Chondrocyte (in vitro differentiated cells): Measurements from ENCODE around the gene ATP6V0A4. TPM values are rescaled to one million over a fixed set of nuclear protein-coding genes. Genes with fewer than 3 reads are reported as not detected.

Experiments
- DNase-seq: peaks from one replicate; pipeline ENCODE4 v3.0.0; 2021; ENCODE audit warnings: mixed read lengths, low spot score
- H3K27ac Mint-ChIP-seq: one replicate; pipeline ENCODE4 v1.8.0; 2021; ENCODE audit warnings: mild to moderate bottlenecking, moderate library complexity, mixed read lengths; ENCODE audit not compliant: unreplicated experiment
- H3K27me3 Mint-ChIP-seq: 2 replicates; pipeline ENCODE4 v1.8.0; 2021; ENCODE audit warnings: low read depth, mixed read lengths
- H3K36me3 Mint-ChIP-seq: 2 replicates; pipeline ENCODE4 v1.8.0; 2021; ENCODE audit warnings: low read depth, mixed read lengths
- H3K4me1 Mint-ChIP-seq: 2 replicates; pipeline ENCODE4 v1.8.0; 2021; ENCODE audit warnings: low read depth, mild to moderate bottlenecking, mixed read lengths
- H3K4me3 Mint-ChIP-seq: one replicate; pipeline ENCODE4 v1.8.0; 2021; ENCODE audit warnings: mild to moderate bottlenecking, moderate library complexity, mixed read lengths; ENCODE audit not compliant: unreplicated experiment
- H3K9me3 Mint-ChIP-seq: 2 replicates; pipeline ENCODE4 v1.8.0; 2021; ENCODE audit warnings: low read depth, mixed read lengths
- total RNA-seq: library from RNA; stranded (reverse); gene quantifications from 3 replicates; pipeline ENCODE4 v1.2.1, GENCODE V29; 2021
- TF ChIP-seq, protein P1 (sequence below): fragments of 200-600 bp; sonication (generic); IDR thresholded peaks from 2 replicates; pipeline ENCODE4 v1.5.0; 2021; ENCODE audit warnings: antibody characterized with exemption, mild to moderate bottlenecking, moderate library complexity

The ATP6V0A4 gene
- total RNA-seq, 1 donor from 2014 or later = 0.35 TPM

DNA sequence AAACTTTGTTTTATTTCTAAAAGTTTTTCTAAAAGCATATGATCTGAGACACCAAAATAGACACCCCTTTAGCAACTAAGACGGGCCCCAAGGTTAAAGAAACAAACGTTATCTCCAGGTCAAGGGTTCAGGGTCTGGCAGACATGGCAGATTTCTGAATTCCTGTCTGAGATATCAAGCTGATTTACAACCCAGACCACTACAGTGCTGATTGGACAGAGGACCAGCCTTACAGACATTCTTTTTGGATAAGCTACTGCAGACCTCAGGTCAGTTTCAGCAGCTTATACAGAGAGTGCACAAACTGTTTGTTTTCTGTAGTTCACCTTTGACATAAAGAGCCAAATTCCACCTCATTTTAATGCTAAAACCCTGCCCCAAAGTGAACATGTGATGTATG is 131.6 kb downstream of the ATP6V0A4 start:
- Mint-ChIP-seq H3K36me3 (peaks cover 2% of the 10 kb centered on the region), H3K27ac (no peak overlapping the region), H3K9me3 (no peaks in the 10 kb centered on the region), H3K4me1 (peaks cover 42% of the 10 kb centered on the region), H3K27me3 (peaks cover 5% of the 10 kb centered on the region), H3K4me3 (no peak overlapping the region)
- DNase-seq = no peak
- TF ChIP-seq, protein P1, sequence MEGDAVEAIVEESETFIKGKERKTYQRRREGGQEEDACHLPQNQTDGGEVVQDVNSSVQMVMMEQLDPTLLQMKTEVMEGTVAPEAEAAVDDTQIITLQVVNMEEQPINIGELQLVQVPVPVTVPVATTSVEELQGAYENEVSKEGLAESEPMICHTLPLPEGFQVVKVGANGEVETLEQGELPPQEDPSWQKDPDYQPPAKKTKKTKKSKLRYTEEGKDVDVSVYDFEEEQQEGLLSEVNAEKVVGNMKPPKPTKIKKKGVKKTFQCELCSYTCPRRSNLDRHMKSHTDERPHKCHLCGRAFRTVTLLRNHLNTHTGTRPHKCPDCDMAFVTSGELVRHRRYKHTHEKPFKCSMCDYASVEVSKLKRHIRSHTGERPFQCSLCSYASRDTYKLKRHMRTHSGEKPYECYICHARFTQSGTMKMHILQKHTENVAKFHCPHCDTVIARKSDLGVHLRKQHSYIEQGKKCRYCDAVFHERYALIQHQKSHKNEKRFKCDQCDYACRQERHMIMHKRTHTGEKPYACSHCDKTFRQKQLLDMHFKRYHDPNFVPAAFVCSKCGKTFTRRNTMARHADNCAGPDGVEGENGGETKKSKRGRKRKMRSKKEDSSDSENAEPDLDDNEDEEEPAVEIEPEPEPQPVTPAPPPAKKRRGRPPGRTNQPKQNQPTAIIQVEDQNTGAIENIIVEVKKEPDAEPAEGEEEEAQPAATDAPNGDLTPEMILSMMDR = no peak

DNA sequence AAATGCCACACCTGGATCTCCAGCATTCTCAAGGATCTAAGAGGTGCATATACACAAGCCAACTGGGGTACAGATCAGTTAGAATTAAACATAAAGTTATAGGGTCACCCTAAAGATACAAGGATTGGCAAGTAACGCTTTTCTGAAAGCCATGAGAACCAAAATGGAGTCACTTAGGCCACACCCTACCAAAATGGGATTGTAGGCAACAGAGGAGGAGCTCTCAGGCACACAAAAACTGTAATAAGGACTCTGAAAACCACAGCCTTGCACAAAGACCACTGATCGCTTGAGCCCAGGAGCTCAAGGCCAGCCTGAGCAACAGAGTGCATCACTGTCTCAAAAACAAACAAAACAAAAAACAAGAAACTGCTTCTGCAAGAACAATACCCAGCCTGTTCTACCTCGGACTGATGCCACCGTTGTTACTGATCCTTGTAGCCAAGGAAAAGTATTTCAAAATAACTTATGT is 132.3 kb downstream of the ATP6V0A4 start:
- no peak overlapping the region for H3K4me3 Mint-ChIP-seq
- TF ChIP-seq, protein P1 = no peak
- H3K27me3 Mint-ChIP-seq = peaks cover 5% of the 10 kb centered on the region
- DNase-seq = no peak
- H3K4me1 Mint-ChIP-seq = peaks cover 48% of the 10 kb centered on the region
- no peaks in the 10 kb centered on the region for H3K9me3 Mint-ChIP-seq
- peaks cover 2% of the 10 kb centered on the region for H3K36me3 Mint-ChIP-seq
- H3K27ac Mint-ChIP-seq = no peak overlapping the region

DNA sequence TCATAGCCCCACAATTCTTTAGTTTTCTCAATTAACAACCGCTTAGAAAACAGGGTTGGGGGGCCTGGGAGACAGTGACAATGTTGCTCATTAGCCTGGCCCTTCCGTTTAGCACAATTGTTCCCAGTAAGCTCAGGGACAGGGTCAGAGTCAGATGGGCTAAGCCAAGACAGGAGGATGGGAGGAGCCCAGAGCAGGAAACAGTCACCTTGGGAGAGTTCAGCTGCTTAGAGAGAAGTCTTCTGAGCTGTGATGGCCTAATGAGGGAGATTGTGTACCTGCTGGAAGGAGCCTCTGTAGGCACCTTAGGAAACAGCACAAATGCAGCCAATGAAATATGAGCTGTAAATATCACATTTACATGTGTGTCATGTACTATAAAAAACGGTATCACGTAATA is 132.7 kb downstream of the ATP6V0A4 start:
- peaks cover 5% of the 10 kb centered on the region for H3K27me3 Mint-ChIP-seq
- peaks cover 2% of the 10 kb centered on the region for H3K36me3 Mint-ChIP-seq
- peaks cover 48% of the 10 kb centered on the region for H3K4me1 Mint-ChIP-seq
- no peak for DNase-seq
- TF ChIP-seq, protein P1 = no peak
- H3K27ac Mint-ChIP-seq = no peak overlapping the region
- no peaks in the 10 kb centered on the region for H3K9me3 Mint-ChIP-seq
- peak overlapping the region; percentile 26 for H3K4me3 Mint-ChIP-seq

DNA sequence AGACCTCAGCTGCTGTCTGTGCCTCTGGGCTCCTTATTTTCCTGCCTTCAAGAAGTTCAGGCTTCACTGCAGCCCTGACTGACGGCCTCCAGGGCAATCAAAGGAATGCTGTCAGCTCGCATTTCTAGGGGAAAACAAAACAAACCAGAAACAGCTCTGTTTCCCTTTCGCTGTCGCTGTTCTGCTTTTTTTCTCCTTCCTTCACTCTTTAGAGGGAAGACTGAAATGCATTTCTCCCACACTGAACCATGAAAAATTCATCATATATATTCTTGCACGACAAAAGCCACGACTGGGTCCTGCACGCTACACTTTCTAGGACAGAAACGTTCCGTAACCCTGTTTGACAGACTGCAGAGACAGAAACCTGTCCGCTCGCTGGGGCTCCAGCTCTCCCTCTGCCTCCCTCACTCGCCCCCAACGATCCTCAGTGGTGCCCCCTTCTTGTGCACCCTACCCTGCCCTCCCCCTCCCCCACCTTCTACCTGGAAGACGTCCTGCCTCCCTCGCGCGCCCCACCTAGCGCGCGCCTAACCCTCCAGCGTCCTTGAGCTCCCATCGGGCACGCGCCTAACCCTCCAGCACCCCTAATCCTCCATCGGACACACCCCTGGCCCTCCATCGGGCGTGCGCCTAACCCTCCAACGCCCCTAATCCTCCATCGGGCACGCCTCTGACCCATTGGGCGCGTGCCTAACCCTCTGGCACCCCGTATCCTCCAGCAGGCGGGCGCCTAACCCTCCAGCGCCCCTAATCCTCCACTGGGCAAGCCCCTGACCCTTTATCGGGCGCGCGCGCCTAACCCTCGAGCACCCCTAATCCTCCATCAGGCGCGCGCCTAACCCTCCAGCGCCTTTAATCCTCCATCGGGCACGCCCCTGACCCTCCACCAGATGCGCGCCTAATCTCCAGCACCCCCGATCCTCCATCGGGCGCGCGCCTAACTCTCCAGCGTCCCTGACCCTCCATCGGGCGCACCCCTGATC is 134.0 kb downstream of the ATP6V0A4 start:
- H3K27ac Mint-ChIP-seq = peak overlapping the region; percentile 90
- TF ChIP-seq, protein P1 = peak; percentile 23

DNA sequence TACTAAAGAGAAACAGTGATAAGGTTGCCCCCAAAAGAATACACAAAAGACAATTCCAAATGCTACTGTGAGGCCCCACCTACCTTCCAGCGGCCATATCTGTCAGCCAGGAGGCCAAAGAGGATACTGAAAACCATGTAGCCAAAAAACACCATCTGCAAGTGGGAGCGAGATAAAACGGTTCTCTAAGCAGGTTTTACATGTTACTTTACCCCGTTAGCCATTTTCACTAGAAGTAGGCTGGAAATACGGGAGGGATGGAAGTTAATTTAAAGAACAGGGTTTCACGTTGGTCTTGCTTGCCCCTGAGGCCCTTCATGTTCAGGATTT is 135.0 kb downstream of the ATP6V0A4 start:
- Mint-ChIP-seq H3K4me1 (peaks cover 48% of the 10 kb centered on the region), H3K4me3 (no peak overlapping the region), H3K27me3 (peaks cover under 1% of the 10 kb centered on the region), H3K27ac (no peak overlapping the region), H3K9me3 (no peaks in the 10 kb centered on the region), H3K36me3 (peaks cover under 1% of the 10 kb centered on the region)
- TF ChIP-seq, protein P1 = no peak
- DNase-seq = no peak

More for the DNA sequence above, 134.0 kb downstream of the ATP6V0A4 start:
- Mint-ChIP-seq H3K4me1 (peaks cover 48% of the 10 kb centered on the region), H3K4me3 (peak overlapping the region; percentile 74), H3K9me3 (no peaks in the 10 kb centered on the region), H3K27me3 (peaks cover 2% of the 10 kb centered on the region), H3K36me3 (peaks cover 2% of the 10 kb centered on the region)
- peak; percentile 91 for DNase-seq
